Right lobe of liver (tissue), 6 donors: ENCODE results near the gene MUC6. TPM values are rescaled to one million over a fixed set of nuclear protein-coding genes. Genes with fewer than 3 reads are reported as not detected.

Source experiments
- ATAC-seq, 4 donors: fragments of 200-7000 bp; cut with Tn5 transposase; one replicate each; pipeline ENCODE4 v1.9.1; 2020; ENCODE audit warnings: mild to moderate bottlenecking in 4 of 4, moderate library complexity in 4 of 4
- DNase-seq, 3 donors: peaks; one replicate each; pipeline ENCODE4 v3.0.0-alpha.2; 2020
- H3K27ac ChIP-seq, 3 donors: fragments of 200-600 bp; one replicate each; pipeline ENCODE4 v1.8.0; 2022
- H3K27me3 ChIP-seq, 2 donors: fragments of 200-600 bp; one replicate each; pipeline ENCODE4 v1.8.0; 2022
- H3K36me3 ChIP-seq, 4 donors: fragments of 200-600 bp; sonication (generic) in 1 of 4; one replicate each; pipeline versions ENCODE4 v1.5.1 to v1.8.0; 2017 to 2022; ENCODE audit warnings: control low read depth in 1 of 4
- H3K4me1 ChIP-seq, 4 donors: fragments of 200-600 bp; sonication (generic) in 1 of 4; one replicate each; pipeline versions ENCODE4 v1.5.1 to v1.8.0; 2017 to 2022; ENCODE audit warnings: control low read depth in 1 of 4
- H3K4me3 ChIP-seq, 3 donors: fragments of 200-600 bp; one replicate each; pipeline ENCODE4 v1.8.0; 2022
- H3K9me3 ChIP-seq, 4 donors: fragments of 200-600 bp; sonication (generic) in 1 of 4; one replicate each; pipeline versions ENCODE4 v1.5.1 to v1.8.0; 2017 to 2022; ENCODE audit warnings: control low read depth in 1 of 4
- CTCF ChIP-seq, 4 donors: fragments of 200-600 bp in 3 of 4; fragments of 450-650 bp in 1 of 4; IDR thresholded peaks; one replicate each; pipeline versions ENCODE4 v1.5.1 to v1.8.0; 2016 to 2022; ENCODE audit warnings: antibody characterized with exemption in 4 of 4, mild to moderate bottlenecking in 2 of 4
- POLR2A ChIP-seq: fragments of 450-650 bp; IDR thresholded peaks from one replicate; pipeline ENCODE4 v1.6.1; 2017; ENCODE audit warnings: antibody characterized with exemption, mild to moderate bottlenecking
- WGBS: methylation state at CpG from one replicate; pipeline ENCODE4 v1.1.6; 2018; ENCODE audit warnings: low coverage, low lambda C conversion rate; ENCODE audit not compliant: insufficient coverage; ENCODE audit errors: missing lambda C conversion rate; 5-methylcytosine and 5-hydroxymethylcytosine counted together
- intact Hi-C, 2 donors: fragments of 100-400 bp; cut with DNase I; formaldehyde crosslinking; loops; one replicate each; pipeline versions ENCODE4 v1.11.2 to v1.14.1; 2022
- total RNA-seq, 6 experiments: library from RNA; depleted of rRNA in 2 of 6; stranded (reverse); fragments of >200 nt in 2 of 6; fragmentation: NEBNext Ultra II Directional in 3 of 6; extraction: Animal tissue kit (Norgen Biotek cat#: 25700) in 3 of 6; gene quantifications; one replicate each; pipeline versions ENCODE4 v1.1.0 to v1.2.4, GENCODE V29; 2016 to 2023
- donor health status: DM: no; HTN: yes; CAD: no.
- donor health status: DM: no; HTN: no; CAD: no.
- donor health status: DM: no; HTN: no; CAD: no.
- donor health status: DM: no; HTN: yes; CAD: no.
- donor health status: DM: no; HTN: yes; CAD: no.

The MUC6 gene
- total RNA-seq, 6 experiments from 2014 or later = 0.31 to 2.1 (median 0.72) TPM

- Histone ChIP-seq H3K4me3 (no peak overlapping the region), H3K27me3 (no peaks in the 10 kb centered on the region), H3K4me1 (no peaks in the 10 kb centered on the region), H3K9me3 (no peaks in the 10 kb centered on the region), H3K36me3 (peaks cover 6 to 82% (median 42%) of the 10 kb centered on the region in 4 donors), H3K27ac (no peak overlapping the region)
- WGBS = no CpG with 5 or more reads among the region's 21 CpGs
- intact Hi-C loops = no loop called here
- TF ChIP-seq POLR2A (no peak), CTCF (IDR thresholded peaks at IDR 0.05) (no peak)
- ATAC-seq (no peak), DNase-seq (peak in 1 of 3 donors; percentile 55)
Observed at GRCh38 chr11:985406-985805, 51.1 kb downstream of the MUC6 start.

- Histone ChIP-seq H3K4me1 (no peaks in the 10 kb centered on the region), H3K27ac (no peak overlapping the region), H3K4me3 (no peak overlapping the region), H3K36me3 (peaks cover 6 to 75% (median 39%) of the 10 kb centered on the region in 4 donors), H3K9me3 (no peaks in the 10 kb centered on the region), H3K27me3 (no peaks in the 10 kb centered on the region)
- 92% methylated on average over 4 of the region's 15 CpGs for WGBS
- ATAC-seq = no peak
- intact Hi-C loops = no loop called here
- DNase-seq = no peak
- no peak for TF ChIP-seq CTCF (IDR thresholded peaks at IDR 0.05)
- TF ChIP-seq POLR2A = no peak
Observed at GRCh38 chr11:984546-984945, 52.0 kb downstream of the MUC6 start.

- Histone ChIP-seq H3K27me3 (no peaks in the 10 kb centered on the region), H3K4me1 (no peaks in the 10 kb centered on the region), H3K4me3 (no peak overlapping the region), H3K27ac (no peak overlapping the region), H3K36me3 (peaks cover 6 to 75% (median 25%) of the 10 kb centered on the region in 4 donors), H3K9me3 (no peaks in the 10 kb centered on the region)
- intact Hi-C loops = no loop called here
- WGBS = 90% methylated on average over 4 of the region's 14 CpGs
- DNase-seq = no peak
- TF ChIP-seq CTCF (IDR thresholded peaks at IDR 0.05) (no peak), POLR2A (no peak)
- ATAC-seq = no peak
Observed at GRCh38 chr11:981764-982163, 54.8 kb downstream of the MUC6 start.

- WGBS = 85% methylated on average over 7 of the region's 26 CpGs
- peak in 3 of 4 donors; percentile 13 to 35 (median 29) for ATAC-seq
- H3K4me1 ChIP-seq = no peaks in the 10 kb centered on the region
- no peak for DNase-seq
- H3K27me3 ChIP-seq = no peaks in the 10 kb centered on the region
- no peak overlapping the region for H3K4me3 ChIP-seq
- H3K9me3 ChIP-seq = no peaks in the 10 kb centered on the region
- H3K27ac ChIP-seq = no peak overlapping the region
- TF ChIP-seq POLR2A = no peak
- no peak for TF ChIP-seq CTCF (IDR thresholded peaks at IDR 0.05)
- peaks cover 6 to 72% (median 19%) of the 10 kb centered on the region in 4 donors for H3K36me3 ChIP-seq
- intact Hi-C loops = no loop called here
Observed at GRCh38 chr11:980438-981357, 55.8 kb downstream of the MUC6 start.
